GF-D8 (cell line): Measurements from ENCODE around the gene YAP1.

ENCODE experiments used
- DNase-seq: peaks from one replicate; lab custom pipeline; 2025; lab: John Stamatoyannopoulos, UW

The YAP1 gene

GRCh38 chr11:102163368-102163767 is 53.1 kb downstream of the YAP1 start:
- DNase-seq: no peak

GRCh38 chr11:102166175-102167064 is 56.2 kb downstream of the YAP1 start:
- no peak for DNase-seq

DNA sequence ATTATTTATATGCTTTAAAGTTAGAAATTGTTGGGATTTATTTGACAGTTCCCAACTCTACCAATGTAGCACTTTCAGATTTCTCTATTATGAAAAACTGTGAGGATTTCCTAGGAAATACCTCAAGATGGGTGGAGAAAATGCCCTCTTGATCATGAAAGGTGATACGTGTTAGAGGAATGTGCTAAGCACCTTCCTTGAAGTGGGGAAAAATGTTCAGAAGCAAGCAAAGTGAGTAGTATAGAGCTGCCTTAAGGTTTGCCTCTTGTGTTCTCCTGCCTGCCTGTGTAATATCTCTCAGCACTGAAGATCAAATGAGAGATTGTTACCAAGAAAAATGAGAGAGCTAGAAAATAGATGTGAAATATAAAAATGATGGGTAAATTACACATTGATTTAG is 58.2 kb downstream of the YAP1 start:
- no peak for DNase-seq

- no peak for DNase-seq
Observed at GRCh38 chr11:102171101-102171500, 60.9 kb downstream of the YAP1 start.

DNA sequence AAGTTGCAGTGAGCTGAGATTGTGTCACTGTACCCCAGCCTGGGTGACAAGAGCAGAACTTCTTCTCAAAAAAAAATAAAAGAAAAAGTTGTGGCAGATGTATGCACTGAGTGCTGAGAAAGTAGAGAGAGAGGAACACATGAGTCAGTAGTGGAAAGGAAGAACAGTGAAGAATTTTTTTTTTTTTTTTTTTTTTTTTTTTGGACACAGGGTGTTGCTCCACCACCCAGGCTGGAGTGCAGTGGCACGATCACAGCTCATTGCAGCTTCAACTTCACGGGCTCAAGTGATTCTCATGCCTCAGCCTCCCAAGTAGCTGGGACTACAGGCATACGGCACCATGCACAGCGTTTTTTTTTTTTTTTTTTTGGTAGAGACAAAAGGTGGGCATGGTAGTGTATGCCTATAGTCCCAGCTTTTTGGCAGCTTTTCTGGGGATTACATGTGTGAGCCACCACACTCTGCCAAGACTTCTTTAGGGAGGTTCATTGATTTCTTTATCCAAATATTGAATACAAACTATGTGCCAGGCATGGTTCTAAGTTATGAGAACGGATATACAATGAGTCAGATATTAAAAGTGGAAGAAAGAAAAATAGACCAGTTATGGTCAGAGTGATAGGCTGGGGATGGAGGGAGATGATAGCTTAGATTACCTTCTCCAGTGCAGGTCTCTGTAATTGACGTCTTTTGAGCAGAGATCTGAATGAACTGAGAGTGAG is 62.0 kb downstream of the YAP1 start:
- DNase-seq: no peak

DNA sequence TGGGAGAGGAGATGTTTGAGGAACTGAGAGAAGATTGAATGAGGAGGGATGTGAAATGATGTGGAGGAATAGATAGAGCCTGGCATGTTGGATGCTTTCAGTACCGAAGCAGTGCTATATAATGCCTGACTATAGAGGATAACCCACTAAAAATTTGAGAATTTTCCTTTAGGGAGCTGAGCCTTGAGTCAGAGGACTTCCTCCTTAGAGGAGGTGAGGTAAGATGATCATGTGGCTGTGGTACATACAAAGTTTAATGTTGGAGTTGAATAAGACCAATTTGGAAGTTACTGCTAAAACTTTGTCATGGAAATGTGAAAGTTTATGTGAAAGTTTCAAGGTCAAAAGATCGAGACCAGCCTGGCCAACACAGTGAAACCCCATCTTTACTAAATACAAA is 66.9 kb downstream of the YAP1 start:
- DNase-seq: no peak

- peak; percentile 64 for DNase-seq
Observed at GRCh38 chr11:102177974-102178631, 67.9 kb downstream of the YAP1 start.

DNA sequence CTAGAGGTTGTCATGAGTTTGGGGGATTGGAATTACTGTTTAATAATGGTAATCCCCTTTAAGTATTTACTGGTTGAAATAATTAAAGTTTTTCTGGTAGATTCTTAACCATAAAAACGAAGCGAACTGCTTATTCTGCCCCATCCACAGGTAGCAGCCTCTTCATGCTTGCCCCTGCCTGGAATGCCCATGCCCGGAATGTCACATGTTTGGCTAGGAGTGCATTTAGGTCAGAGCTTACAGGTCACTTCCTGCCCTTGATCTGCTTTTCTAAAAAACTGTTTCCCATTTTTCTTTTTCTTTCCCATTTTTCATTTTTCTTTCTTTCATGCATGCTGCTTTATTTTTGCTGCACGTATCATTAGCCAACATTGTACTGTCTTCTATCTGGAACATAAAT is 69.1 kb downstream of the YAP1 start:
- DNase-seq: no peak

- no peak for DNase-seq
Observed at GRCh38 chr11:102184269-102184987, 74.2 kb downstream of the YAP1 start.

DNA sequence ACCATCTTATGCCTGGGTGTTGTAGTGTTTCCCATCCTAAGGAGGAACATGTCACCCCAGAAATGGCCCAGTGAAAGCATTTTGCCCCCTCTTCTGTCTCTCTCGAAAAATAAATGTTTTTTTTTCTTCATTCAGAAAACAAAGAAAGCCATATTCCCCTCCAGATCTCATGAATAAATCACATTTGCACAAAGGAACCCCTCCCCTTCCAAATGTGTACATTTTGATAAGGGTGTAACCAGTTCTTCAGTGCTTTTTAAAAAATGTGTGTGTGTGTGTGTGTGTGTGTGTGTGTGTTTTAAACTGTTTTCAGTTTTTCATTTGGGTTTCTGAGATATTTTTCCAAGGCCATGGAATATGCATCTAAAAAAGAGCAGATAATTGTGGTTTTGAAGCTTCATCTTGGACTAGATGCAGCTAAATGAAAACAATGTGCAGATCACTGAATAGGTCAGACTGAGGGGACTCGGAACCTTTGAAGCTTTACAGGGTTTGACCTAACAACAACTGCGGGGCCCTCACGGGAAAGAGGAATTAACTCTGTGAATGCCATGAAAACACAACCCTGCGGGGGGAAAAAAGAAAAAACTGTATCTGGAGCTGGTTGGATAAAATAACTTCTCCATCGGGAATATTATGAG is 76.4 kb downstream of the YAP1 start:
- no peak for DNase-seq

DNA sequence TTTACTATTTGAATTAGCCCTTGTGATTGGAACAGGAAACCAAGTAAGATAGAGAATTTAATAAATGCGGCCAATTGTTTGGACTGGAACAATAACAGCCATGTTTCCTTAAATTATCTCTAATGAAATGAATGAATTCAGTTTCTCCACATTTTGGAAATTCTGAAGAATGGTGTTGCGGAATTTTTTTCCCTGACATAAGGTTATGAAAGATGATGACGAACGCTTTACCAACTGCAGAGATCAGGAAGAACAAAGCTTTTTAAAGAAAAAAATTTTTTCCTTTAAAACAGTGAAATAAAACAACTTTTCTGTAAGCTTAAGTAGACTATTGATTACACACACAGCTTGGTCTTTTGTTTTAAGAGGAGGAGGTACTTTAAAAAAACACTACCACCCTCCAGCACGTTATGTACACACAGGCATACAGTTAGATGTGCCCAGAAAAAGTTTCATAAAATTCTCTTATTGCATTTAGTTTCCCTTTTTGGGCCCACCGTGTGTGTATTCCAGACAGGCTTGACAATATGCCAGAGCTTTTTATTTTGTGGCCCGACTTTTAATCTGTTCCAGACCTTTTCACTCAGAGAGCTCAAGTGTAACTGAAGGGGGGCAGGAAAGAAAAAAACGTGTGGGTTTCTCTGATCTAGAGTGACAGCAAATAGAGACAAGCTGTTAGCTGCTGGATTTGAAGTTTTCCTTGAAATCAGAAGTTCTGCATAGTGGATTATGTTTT is 77.3 kb downstream of the YAP1 start:
- DNase-seq: no peak

DNA sequence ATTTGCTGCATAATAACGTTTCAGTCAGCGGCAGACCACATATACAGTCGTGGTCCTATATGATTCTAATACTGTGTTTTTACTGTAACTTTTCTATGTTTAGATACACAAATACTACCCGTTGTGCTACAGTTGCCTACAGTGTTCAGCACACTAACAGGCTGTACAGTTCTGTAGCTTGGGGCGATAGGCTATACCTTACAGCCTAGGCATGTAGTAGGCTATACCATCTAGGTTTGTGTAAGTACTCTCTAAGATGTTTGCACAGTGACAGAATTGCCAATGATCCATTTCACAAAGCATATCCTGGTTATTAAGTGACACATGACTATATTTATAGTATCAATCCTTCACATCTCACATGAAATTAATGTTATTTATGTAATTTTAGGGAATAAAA is 78.2 kb downstream of the YAP1 start:
- DNase-seq: no peak

GRCh38 chr11:102191832-102192231 is 81.6 kb downstream of the YAP1 start:
- no peak for DNase-seq

DNA sequence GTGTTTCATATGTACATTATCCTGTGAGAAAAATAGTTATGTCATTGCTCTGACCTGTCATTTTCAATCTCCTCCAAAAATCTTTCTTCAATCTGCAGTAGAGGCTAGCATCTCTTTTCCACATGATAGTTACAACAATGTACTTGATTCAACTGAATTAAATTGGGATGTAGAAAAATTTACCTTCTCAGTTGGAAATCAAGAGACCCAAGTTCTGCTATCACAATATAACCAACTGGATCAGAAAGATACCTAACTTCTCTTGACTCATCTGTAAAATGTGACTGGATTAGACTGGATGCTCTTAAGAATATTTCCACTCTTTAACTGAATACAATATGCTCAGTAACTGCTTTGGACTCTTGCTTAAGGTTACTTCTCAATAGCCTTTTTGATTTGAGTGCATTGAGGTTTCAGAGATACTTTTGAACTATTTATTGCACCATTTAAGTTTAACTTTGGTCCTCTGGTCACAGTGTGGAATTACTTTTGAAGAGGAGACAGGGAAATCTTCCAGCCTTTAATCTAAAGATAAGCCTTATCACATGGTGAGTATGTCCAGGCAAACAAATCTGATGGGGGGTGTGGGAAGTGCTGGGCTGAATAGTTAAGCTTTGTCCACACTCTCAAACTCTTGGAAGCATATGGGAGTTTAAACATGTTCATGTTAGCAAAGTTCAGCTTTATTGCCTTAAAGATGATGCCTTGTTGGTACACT is 82.3 kb downstream of the YAP1 start:
- no peak for DNase-seq

DNA sequence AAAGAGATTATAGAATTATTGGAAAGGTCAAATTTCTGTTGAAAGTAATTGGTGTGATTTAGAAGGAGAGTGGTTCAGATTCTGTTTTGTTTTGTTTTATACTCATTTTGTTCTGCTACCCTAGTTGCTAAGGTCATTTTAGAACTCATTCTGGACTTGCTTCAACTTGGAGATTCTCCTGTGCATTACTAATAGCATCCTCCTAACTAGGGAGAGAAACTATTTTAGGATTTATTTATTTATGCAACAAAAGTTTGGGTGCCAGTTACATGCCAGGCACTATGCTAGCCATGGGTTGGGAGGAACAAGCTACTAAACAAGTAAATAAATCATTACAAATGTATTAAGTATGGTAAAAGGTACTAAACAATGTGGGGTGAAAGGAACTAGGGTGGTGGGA is 84.0 kb downstream of the YAP1 start:
- no peak for DNase-seq

GRCh38 chr11:102194990-102195389 is 84.7 kb downstream of the YAP1 start:
- DNase-seq: no peak

- DNase-seq: no peak
Observed at GRCh38 chr11:102196351-102196750, 86.1 kb downstream of the YAP1 start.

DNA sequence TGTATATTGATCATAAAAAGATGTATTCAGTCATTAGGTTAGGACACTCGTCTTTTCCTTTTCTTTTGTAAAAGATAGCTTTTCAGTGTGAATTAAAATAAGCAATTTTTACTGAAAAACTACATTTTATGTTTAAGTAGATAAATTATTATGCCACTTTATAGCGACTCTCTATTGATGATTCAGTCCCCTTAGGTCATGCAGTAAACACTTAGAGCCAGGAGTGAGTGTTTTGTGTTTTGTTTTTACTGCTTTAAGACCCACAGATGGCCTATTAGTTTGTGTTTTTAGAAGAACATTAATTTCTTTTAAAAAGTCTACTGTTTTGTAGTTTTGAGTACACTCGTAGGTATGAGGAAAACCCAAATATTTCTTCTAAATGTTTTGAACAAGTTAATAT is 86.6 kb downstream of the YAP1 start:
- no peak for DNase-seq

- DNase-seq: no peak
Observed at GRCh38 chr11:102197670-102198139, 87.5 kb downstream of the YAP1 start.

DNA sequence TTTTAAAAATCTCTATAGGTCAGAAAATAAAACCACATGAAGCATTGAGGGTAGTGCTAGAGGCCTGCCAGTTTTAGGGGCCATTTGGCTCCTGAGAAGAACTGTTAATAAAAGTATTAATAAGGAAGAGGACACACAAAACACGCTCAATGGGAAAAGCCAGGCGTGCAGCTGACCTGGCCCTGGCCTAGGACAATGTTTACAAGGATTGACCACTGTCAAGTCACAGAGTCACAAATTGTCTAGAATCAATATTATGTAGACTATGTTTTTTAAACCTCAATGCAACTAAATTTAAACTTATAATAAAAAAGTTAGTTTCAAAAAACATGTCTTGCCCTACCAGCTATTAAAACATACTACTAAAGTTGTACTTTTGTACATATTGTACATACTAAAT is 89.4 kb downstream of the YAP1 start:
- DNase-seq: no peak
